ENCODE results near the gene IDE.

- TF ChIP-seq CTCF (IDR thresholded peaks at IDR 0.05; ENCODE audit: insufficient read depth, low read length, poor library complexity, severe bottlenecking) (no peak), EZH2phosphoT487 (conservative IDR thresholded peaks at IDR 0.05; ENCODE audit: low read length) (no peak)
Observed at GRCh38 chr10:92550924-92551323, 23.0 kb downstream of the IDE start.
